A673 (cell line): ENCODE results near the gene WBP1L. TPM values are rescaled to one million over a fixed set of nuclear protein-coding genes. Genes with fewer than 3 reads are reported as not detected.

Source experiments
- BruUV-seq: library from RNA; stranded (reverse); fragments of 400-500 nt; replicated peaks from 2 replicates; lab custom pipeline; 2021; lab: Mats Ljungman, UMichigan
- CTCF ChIA-PET: fragments of 300-600 bp; sonication (Branson Sonifier 250); formaldehyde crosslinking; loops from one replicate; lab custom pipeline; 2022; ENCODE audit warnings: antibody characterized with exemption; lab: Charles Lee
- POLR2A ChIA-PET: fragments of 300-600 bp; sonication (Branson Sonifier 250); formaldehyde crosslinking; loops from one replicate; lab custom pipeline; 2022; ENCODE audit warnings: antibody characterized with exemption; ENCODE audit not compliant: low non-redundant PET; lab: Charles Lee
- DNase-seq: peaks from one replicate; pipeline ENCODE4 v3.0.0-alpha.2; 2015; ENCODE audit warnings: low spot score
- H3K27ac ChIP-seq: fragments of 200-600 bp; sonication (generic); 2 replicates; pipeline ENCODE4 v1.5.1; 2016; ENCODE audit warnings: mixed run types, low read depth, mild to moderate bottlenecking, mixed read lengths, antibody characterized with exemption, low read length; ENCODE audit not compliant: poor library complexity, severe bottlenecking
- H3K27me3 ChIP-seq: fragments of 200-600 bp; sonication (generic); replicated peaks from 2 replicates; pipeline ENCODE4 v1.6.1; 2017; ENCODE audit warnings: mixed run types, low read depth, mild to moderate bottlenecking, mixed read lengths, antibody characterized with exemption, low read length; ENCODE audit not compliant: insufficient read depth, poor library complexity
- H3K36me3 ChIP-seq: fragments of 200-600 bp; sonication (generic); 2 replicates; pipeline ENCODE4 v1.6.1; 2016; ENCODE audit warnings: mixed run types, mild to moderate bottlenecking, mixed read lengths, antibody characterized with exemption, low read length; ENCODE audit not compliant: insufficient read depth, poor library complexity, severe bottlenecking
- H3K4me1 ChIP-seq: fragments of 200-600 bp; sonication (generic); 2 replicates; pipeline ENCODE4 v1.6.1; 2017; ENCODE audit warnings: mixed run types, mild to moderate bottlenecking, mixed read lengths, antibody characterized with exemption, low read length; ENCODE audit not compliant: insufficient read depth, poor library complexity, severe bottlenecking
- H3K4me3 ChIP-seq: fragments of 200-600 bp; sonication (generic); 2 replicates; pipeline ENCODE4 v1.5.1; 2016; ENCODE audit warnings: low read depth, mixed run types, mild to moderate bottlenecking, mixed read lengths, low read length; ENCODE audit not compliant: poor library complexity, severe bottlenecking
- H3K9me3 ChIP-seq: fragments of 200-600 bp; sonication (generic); 2 replicates; pipeline ENCODE4 v1.6.1; 2016; ENCODE audit warnings: mixed run types, low read depth, mild to moderate bottlenecking, mixed read lengths, antibody characterized with exemption, low read length; ENCODE audit not compliant: poor library complexity, severe bottlenecking
- CTCF ChIP-seq: fragments of 300-800, 200-600 bp; sonication (generic); conservative IDR thresholded peaks from 2 replicates; pipeline ENCODE4 v1.5.1; 2017; ENCODE audit warnings: low read depth, mild to moderate bottlenecking, antibody characterized with exemption, low read length, moderate library complexity, mixed read lengths
- EZH2 ChIP-seq: fragments of 200-600 bp; sonication (generic); IDR thresholded peaks from 2 replicates; pipeline ENCODE4 v1.6.1; 2017; ENCODE audit warnings: borderline replicate concordance, low read depth, mild to moderate bottlenecking, mixed read lengths, antibody characterized with exemption, low read length; ENCODE audit not compliant: poor library complexity, severe bottlenecking
- intact Hi-C: fragments of 100-400 bp; cut with micrococcal nuclease; formaldehyde crosslinking; loops from one replicate; pipeline ENCODE4 v1.10.0; 2022; ENCODE audit not compliant: unreplicated experiment
- total RNA-seq: library from RNA; stranded (reverse); gene quantifications from 2 replicates; pipeline ENCODE4 v1.2.3, GENCODE V29; 2021

Gene WBP1L
- total RNA-seq, 1 experiment from 2014 or later, result 20.3 TPM

GRCh38 chr10:102832248-102832647 lies 88.5 kb downstream of the WBP1L start:
- H3K4me1 ChIP-seq, result no peaks in the 10 kb centered on the region
- H3K27me3 ChIP-seq, result no peaks in the 10 kb centered on the region
- ChIA-PET POLR2A (no interaction called here), CTCF (no interaction called here)
- no peak overlapping the region for H3K4me3 ChIP-seq
- no peaks in the 10 kb centered on the region for H3K36me3 ChIP-seq
- no TSS peak for BruUV-seq
- DNase-seq, result no peak
- no peaks in the 10 kb centered on the region for H3K9me3 ChIP-seq
- no peak overlapping the region for H3K27ac ChIP-seq
- TF ChIP-seq EZH2 (no peak), CTCF (no peak)
- intact Hi-C loops, result loop anchor here (5.0 kb wide), 1 partner anchor 100 kb away; no protein-coding TSS in a partner anchor

GRCh38 chr10:102832987-102833386 lies 89.2 kb downstream of the WBP1L start:
- Histone ChIP-seq H3K36me3 (no peaks in the 10 kb centered on the region), H3K4me3 (no peak overlapping the region), H3K4me1 (no peaks in the 10 kb centered on the region), H3K9me3 (no peaks in the 10 kb centered on the region), H3K27me3 (no peaks in the 10 kb centered on the region), H3K27ac (no peak overlapping the region)
- no peak for DNase-seq
- BruUV-seq, result no TSS peak
- POLR2A ChIA-PET, result no interaction called here
- CTCF ChIA-PET, result interaction anchor here (0.7 kb wide), 1 partner anchor 79 kb away, joined by 4 read pairs; no protein-coding TSS in a partner anchor
- TF ChIP-seq EZH2 (no peak), CTCF (no peak)
- intact Hi-C loops, result loop anchor here (5.0 kb wide), 1 partner anchor 101 kb away; no protein-coding TSS in a partner anchor

- DNase-seq, result no peak
- TF ChIP-seq EZH2 (no peak), CTCF (no peak)
- no peak overlapping the region for H3K27ac ChIP-seq
- H3K27me3 ChIP-seq, result no peaks in the 10 kb centered on the region
- CTCF ChIA-PET, result no interaction called here
- intact Hi-C loops, result loop anchor here (5.0 kb wide), 1 partner anchor 102 kb away; no protein-coding TSS in a partner anchor
- no peaks in the 10 kb centered on the region for H3K36me3 ChIP-seq
- no peaks in the 10 kb centered on the region for H3K9me3 ChIP-seq
- no TSS peak for BruUV-seq
- POLR2A ChIA-PET, result no interaction called here
- no peak overlapping the region for H3K4me3 ChIP-seq
- H3K4me1 ChIP-seq, result no peaks in the 10 kb centered on the region
Measured at GRCh38 chr10:102834143-102834542, 90.4 kb downstream of the WBP1L start.
